A549 (cell line): ENCODE measurements around the gene OR6X1. TPM values are rescaled to one million over a fixed set of nuclear protein-coding genes. Genes with fewer than 3 reads are reported as not detected.

Experiments used
- ATAC-seq, 2 experiments: fragments of 200-7000 bp in 1 of 2; fragments of >200 bp in 1 of 2; cut with Nextera tagmentation in 1 of 2; cut with Tn5 transposase in 1 of 2; 3 replicates each; pipeline versions ENCODE4 v1.8.0 to v1.9.1; 2018 to 2020; ENCODE audit warnings: mild to moderate bottlenecking in 1 of 2, moderate library complexity in 1 of 2
- CTCF ChIA-PET: fragments of 300-600 bp; sonication (Branson Sonifier 250); formaldehyde crosslinking; extraction: SDS; loops from one replicate; lab custom pipeline; 2021; ENCODE audit warnings: antibody characterized with exemption, inconsistent platforms; lab: Yijun Ruan, JAX
- POLR2A ChIA-PET: fragments of 350-600 bp; formaldehyde crosslinking; extraction: SDS; loops from one replicate; lab custom pipeline; 2021; ENCODE audit warnings: antibody characterized with exemption, inconsistent platforms; lab: Yijun Ruan, JAX
- DNase-seq, 2 experiments: peaks; one replicate each; pipeline versions ENCODE4 v3.0.0 to v3.0.0-alpha.2; 2011 to 2016; ENCODE audit warnings: low read depth in 1 of 2, low spot score in 1 of 2
- FAIRE-seq: peaks from 2 replicates; lab custom pipeline; 2011; peaks lifted over from hg19 to GRCh38; lab: Jason Lieb, UNC
- H3K27ac ChIP-seq, 2 experiments: fragments of >200 bp; sonication (Bioruptor Twin); formaldehyde crosslinking; 3 replicates each; pipeline ENCODE4 v1.5.1; 2016 to 2017
- H3K4me1 ChIP-seq: fragments of >200 bp; sonication (Bioruptor Twin); formaldehyde crosslinking; 3 replicates; pipeline ENCODE4 v1.6.1; 2016
- H3K4me2 ChIP-seq: fragments of >200 bp; sonication (Bioruptor Twin); formaldehyde crosslinking; 3 replicates; pipeline ENCODE4 v1.6.1; 2016
- H3K4me3 ChIP-seq: fragments of >200 bp; sonication (Bioruptor Twin); formaldehyde crosslinking; 3 replicates; pipeline ENCODE4 v1.5.1; 2016
- H3K9me3 ChIP-seq: fragments of >200 bp; sonication (Bioruptor Twin); formaldehyde crosslinking; 3 replicates; pipeline ENCODE4 v1.6.1; 2016
- ATOH8 ChIP-seq: fragments of 250-450 bp; sonication (Bioruptor Pico); IDR thresholded peaks from 2 replicates; pipeline ENCODE4 v1.5.0; 2020; ENCODE audit warnings: low read depth, mild to moderate bottlenecking, moderate library complexity
- BCL3 ChIP-seq: fragments of >200 bp; sonication (Bioruptor Twin); formaldehyde crosslinking; IDR thresholded peaks from 3 replicates; pipeline ENCODE4 v1.6.1; 2016
- BHLHE40 ChIP-seq: IDR thresholded peaks from 2 replicates; pipeline ENCODE4 v1.6.1; 2012; ENCODE audit warnings: low read depth, low read length, inconsistent platforms
- CBX2 ChIP-seq: fragments of 200-600 bp; sonication (generic); IDR thresholded peaks from 2 replicates; pipeline ENCODE4 v1.6.1; 2016; ENCODE audit warnings: low read depth, mild to moderate bottlenecking, borderline replicate concordance
- EHMT2 ChIP-seq: fragments of 200-600 bp; sonication (generic); IDR thresholded peaks from 2 replicates; pipeline ENCODE4 v1.6.1; 2016; ENCODE audit warnings: antibody characterized with exemption, low read depth, mild to moderate bottlenecking, moderate library complexity
- GATA3 ChIP-seq: IDR thresholded peaks from 2 replicates; pipeline ENCODE4 v1.6.1; 2012; ENCODE audit warnings: borderline replicate concordance
- HDAC2 ChIP-seq: fragments of 200-600 bp; sonication (generic); IDR thresholded peaks from 2 replicates; pipeline ENCODE4 v1.6.1; 2016
- HMGXB4 ChIP-seq: fragments of 250-450 bp; sonication (Bioruptor Pico); IDR thresholded peaks from 2 replicates; pipeline ENCODE4 v1.5.0; 2021; ENCODE audit warnings: mild to moderate bottlenecking, moderate library complexity, borderline replicate concordance
- HOXB13 ChIP-seq: fragments of 250-450 bp; sonication (Bioruptor Pico); IDR thresholded peaks from 2 replicates; pipeline ENCODE4 v1.5.0; 2020; ENCODE audit warnings: low read depth, mild to moderate bottlenecking, moderate library complexity
- JUN ChIP-seq, 2 experiments: fragments of >200 bp; sonication (Bioruptor Twin); formaldehyde crosslinking; IDR thresholded peaks; 2 replicates in 1 of 2; 3 replicates in 1 of 2; pipeline ENCODE4 v1.6.1; 2016 to 2017
- JUNB ChIP-seq: fragments of >200 bp; sonication (Bioruptor Twin); formaldehyde crosslinking; IDR thresholded peaks from 2 replicates; pipeline ENCODE4 v1.6.1; 2016
- MAX ChIP-seq: IDR thresholded peaks from 2 replicates; pipeline ENCODE4 v1.6.1; 2012
- NFE2L2 ChIP-seq: fragments of 150-350 bp; conservative IDR thresholded peaks from 2 replicates; pipeline ENCODE4 v1.6.1; 2014; ENCODE audit warnings: low read length
- NR3C1 ChIP-seq: fragments of >200 bp; sonication (Bioruptor Twin); formaldehyde crosslinking; IDR thresholded peaks from 3 replicates; pipeline ENCODE4 v1.6.1; 2017
- POLR2AphosphoS2 ChIP-seq: conservative IDR thresholded peaks from 2 replicates; pipeline ENCODE4 v1.6.1; 2012; ENCODE audit warnings: low read length, improper control_type of control experiment, inconsistent platforms
- RCOR1 ChIP-seq: fragments of 150-350 bp; IDR thresholded peaks from 2 replicates; pipeline ENCODE4 v1.6.1; 2014; ENCODE audit warnings: antibody characterized with exemption, low read length, low read depth
- RFX5 ChIP-seq: fragments of 450-650 bp; IDR thresholded peaks from 2 replicates; pipeline ENCODE4 v1.7.1; 2014; ENCODE audit warnings: antibody characterized with exemption, mild to moderate bottlenecking, moderate library complexity
- SREBF2 ChIP-seq: fragments of 450-650 bp; IDR thresholded peaks from 2 replicates; pipeline ENCODE4 v1.6.1; 2014; ENCODE audit warnings: mild to moderate bottlenecking, moderate library complexity
- TP53 ChIP-seq: fragments of 250-450 bp; sonication (Bioruptor Pico); IDR thresholded peaks from 2 replicates; pipeline ENCODE4 v1.5.0; 2021; ENCODE audit warnings: mild to moderate bottlenecking, moderate library complexity
- WGBS: methylation state at CpG from one replicate; pipeline ENCODE4 v1.1.6; 2017; ENCODE audit errors: missing lambda C conversion rate; 5-methylcytosine and 5-hydroxymethylcytosine counted together
- polyA plus RNA-seq, 4 experiments: library from polyadenylated mRNA; depleted of rRNA in 3 of 4; stranded (reverse); fragments of >200 nt; fragmentation: RNase III in 1 of 4; extraction: RNeasy Plus Mini Kit Qiagen cat#74134 plus additional on column Dnase treatment in 1 of 4; gene quantifications; 2 replicates in 3 of 4; 3 replicates in 1 of 4; pipeline ENCODE4 v1.2.3, GENCODE V29; 2011 to 2017
- TF ChIP-seq, protein P1 (sequence below): fragments of >200 bp; sonication (Bioruptor Twin); formaldehyde crosslinking; IDR thresholded peaks from 2 replicates; pipeline ENCODE4 v1.6.1; 2016
- TF ChIP-seq, protein P2 (sequence below): fragments of >200 bp; sonication (Bioruptor Twin); formaldehyde crosslinking; IDR thresholded peaks from 3 replicates; pipeline ENCODE4 v1.5.1; 2016

OR6X1 gene
- polyA plus RNA-seq, 2 of the 4 experiments (the other 2 are of a cell fraction) = not detected

- no peak for TF ChIP-seq RCOR1
These were observed 12.9 kb downstream of the OR6X1 start, which contains the start of gene ZNF202 (continued) for GRCh38 chr11:123741159-123742030.

- POLR2A ChIA-PET = no interaction called here
- WGBS = 0% methylated on average over 5 of the region's 6 CpGs
- TF ChIP-seq BHLHE40 = no peak
- no peak for TF ChIP-seq RFX5
- no peak for TF ChIP-seq POLR2AphosphoS2
- no peak for TF ChIP-seq GATA3
- TF ChIP-seq SREBF2 = no peak
- TF ChIP-seq, protein P1, sequence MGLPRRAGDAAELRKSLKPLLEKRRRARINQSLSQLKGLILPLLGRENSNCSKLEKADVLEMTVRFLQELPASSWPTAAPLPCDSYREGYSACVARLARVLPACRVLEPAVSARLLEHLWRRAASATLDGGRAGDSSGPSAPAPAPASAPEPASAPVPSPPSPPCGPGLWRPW = no peak
- TF ChIP-seq, protein P2, sequence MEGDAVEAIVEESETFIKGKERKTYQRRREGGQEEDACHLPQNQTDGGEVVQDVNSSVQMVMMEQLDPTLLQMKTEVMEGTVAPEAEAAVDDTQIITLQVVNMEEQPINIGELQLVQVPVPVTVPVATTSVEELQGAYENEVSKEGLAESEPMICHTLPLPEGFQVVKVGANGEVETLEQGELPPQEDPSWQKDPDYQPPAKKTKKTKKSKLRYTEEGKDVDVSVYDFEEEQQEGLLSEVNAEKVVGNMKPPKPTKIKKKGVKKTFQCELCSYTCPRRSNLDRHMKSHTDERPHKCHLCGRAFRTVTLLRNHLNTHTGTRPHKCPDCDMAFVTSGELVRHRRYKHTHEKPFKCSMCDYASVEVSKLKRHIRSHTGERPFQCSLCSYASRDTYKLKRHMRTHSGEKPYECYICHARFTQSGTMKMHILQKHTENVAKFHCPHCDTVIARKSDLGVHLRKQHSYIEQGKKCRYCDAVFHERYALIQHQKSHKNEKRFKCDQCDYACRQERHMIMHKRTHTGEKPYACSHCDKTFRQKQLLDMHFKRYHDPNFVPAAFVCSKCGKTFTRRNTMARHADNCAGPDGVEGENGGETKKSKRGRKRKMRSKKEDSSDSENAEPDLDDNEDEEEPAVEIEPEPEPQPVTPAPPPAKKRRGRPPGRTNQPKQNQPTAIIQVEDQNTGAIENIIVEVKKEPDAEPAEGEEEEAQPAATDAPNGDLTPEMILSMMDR = no peak
- TF ChIP-seq JUNB = no peak
- TF ChIP-seq BCL3 = no peak
- no peak for TF ChIP-seq NR3C1
- TF ChIP-seq HMGXB4 (CRISPR knock-in tag) = no peak
- TF ChIP-seq TP53 (CRISPR knock-in tag) = no peak
- TF ChIP-seq, all 56 proteins: peak for 0
- FAIRE-seq (no peak), DNase-seq (no peak), ATAC-seq (peak in 1 of 2 experiments; percentile 2; a peak in 2 of 6 replicates)
- CTCF ChIA-PET = no interaction called here
- Histone ChIP-seq H3K4me2 (peak overlapping the region; percentile 96), H3K9me3 (no peaks in the 10 kb centered on the region; the same call in 2 of the 3 replicates), H3K4me1 (peaks cover 10% of the 10 kb centered on the region; the same call in 1 of the 3 replicates), H3K4me3 (peak overlapping the region; percentile 89), H3K27ac (peak overlapping the region; percentile 83 to 97)
These were observed 13.5 kb downstream of the OR6X1 start for GRCh38 chr11:123740787-123741158.

- Histone ChIP-seq H3K4me1 (peaks cover 10% of the 10 kb centered on the region; the same call in 1 of the 3 replicates), H3K27ac (no peak overlapping the region), H3K9me3 (no peaks in the 10 kb centered on the region; the same call in 1 of the 3 replicates), H3K4me3 (no peak overlapping the region), H3K4me2 (no peak overlapping the region)
- FAIRE-seq = no peak
- ChIA-PET CTCF (no interaction called here), POLR2A (no interaction called here)
- no peak for ATAC-seq
- no peak for DNase-seq
- TF ChIP-seq ATOH8 (CRISPR knock-in tag) (no peak), JUN (IDR thresholded peaks at IDR 0.05) (no peak), MAX (no peak), NFE2L2 (no peak), HDAC2 (no peak), CBX2 (no peak), HOXB13 (CRISPR knock-in tag) (no peak), EHMT2 (no peak)
- WGBS = 0% methylated on average over 2 of the region's 2 CpGs
These were observed 15.9 kb downstream of the OR6X1 start for GRCh38 chr11:123738374-123738773.
